Measurements from ENCODE around the gene DYNLL2.

DNA sequence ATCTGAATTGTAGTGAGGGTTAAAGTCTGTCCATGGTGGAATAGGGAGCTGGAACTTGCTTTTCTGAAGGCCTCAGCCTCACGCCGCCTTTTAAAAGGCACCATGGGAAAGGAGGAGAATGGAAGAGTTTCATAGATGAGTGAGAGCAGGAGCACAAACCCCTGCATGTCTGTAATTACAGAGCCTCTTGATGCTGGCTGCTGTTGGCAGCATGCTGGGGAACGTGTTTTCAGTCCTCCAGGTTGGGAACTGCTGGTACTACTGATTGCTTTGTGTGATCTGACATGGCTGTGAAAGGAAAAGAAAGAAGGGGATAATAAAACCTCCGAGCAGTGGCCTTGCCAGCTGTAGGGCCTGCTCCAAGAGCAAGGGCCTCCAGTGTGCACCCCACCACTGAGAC lies 16.8 kb upstream of the DYNLL2 start:
- no peak for TF ChIP-seq CTCF (IDR thresholded peaks at IDR 0.05)
- no peak for TF ChIP-seq POLR2A (IDR thresholded peaks at IDR 0.05)

Data from uterus (tissue), 2 donors.